A549 (cell line): Measurements from ENCODE around the gene MRPL58.
"Not testable (repeated sequence)": the region's sequence is repeated elsewhere in the genome, so short reads cannot be mapped to it uniquely, and the experiment has no call there.

ENCODE experiments used
- CEBPB ChIP-seq, 2 experiments: fragments of >200 bp in 1 of 2; sonication (Bioruptor Twin) in 1 of 2; formaldehyde crosslinking in 1 of 2; IDR thresholded peaks; 2 replicates each; pipeline ENCODE4 v1.6.1; 2012 to 2016
- CTCF ChIP-seq: fragments of >200 bp; sonication (Bioruptor Twin); formaldehyde crosslinking; IDR thresholded peaks from 3 replicates; pipeline ENCODE4 v1.5.1; 2016
- MAX ChIP-seq: IDR thresholded peaks from 2 replicates; pipeline ENCODE4 v1.6.1; 2012
- RARB ChIP-seq: fragments of 250-450 bp; sonication (Bioruptor Pico); IDR thresholded peaks from 2 replicates; pipeline ENCODE4 v1.8.0; 2021; ENCODE audit warnings: mild to moderate bottlenecking, moderate library complexity
- ZFP36 ChIP-seq: fragments of 450-650 bp; IDR thresholded peaks from 2 replicates; pipeline ENCODE4 v1.6.1; 2014; ENCODE audit warnings: borderline replicate concordance; ENCODE audit not compliant: partially characterized antibody

GRCh38 chr17:75006084-75006483 lies 6.4 kb upstream of the MRPL58 start:
- TF ChIP-seq CTCF; CEBPB (IDR thresholded peaks at IDR 0.05); MAX; ZFP36; RARB (CRISPR knock-in tag): not testable (repeated sequence)
